Mesenchymal stem cell (in vitro differentiated cells and primary cell): ENCODE data around the gene IL2RG.

Source experiments
- DNase-seq: peaks from one replicate; pipeline ENCODE4 v3.0.0-alpha.2; 2013
- H2AFZ ChIP-seq: one replicate; pipeline ENCODE4 v1.6.1; 2013; ENCODE audit warnings: low read depth, mild to moderate bottlenecking, control low read depth, inconsistent platforms, low read length, moderate library complexity
- H2AK5ac ChIP-seq: 2 replicates; pipeline ENCODE4 v1.6.1; 2013; ENCODE audit warnings: low read length, moderate library complexity, mild to moderate bottlenecking, inconsistent platforms; ENCODE audit not compliant: severe bottlenecking
- H2BK120ac ChIP-seq: one replicate; pipeline ENCODE4 v1.6.1; 2013; ENCODE audit warnings: low read depth, mild to moderate bottlenecking, inconsistent platforms, low read length, moderate library complexity
- H2BK12ac ChIP-seq, 2 experiments: one replicate each; pipeline ENCODE4 v1.6.1; 2013; ENCODE audit warnings: inconsistent platforms in 2 of 2, low read length in 2 of 2, mild to moderate bottlenecking in 2 of 2, moderate library complexity in 2 of 2, control low read depth in 1 of 2
- H2BK15ac ChIP-seq: one replicate; pipeline ENCODE4 v1.6.1; 2013; ENCODE audit warnings: mild to moderate bottlenecking, low read depth, inconsistent platforms; ENCODE audit not compliant: poor library complexity, severe bottlenecking
- H2BK5ac ChIP-seq: 2 replicates; pipeline ENCODE4 v1.6.1; 2013; ENCODE audit warnings: low read depth, mild to moderate bottlenecking, low read length, control low read depth, inconsistent platforms; ENCODE audit not compliant: poor library complexity, severe bottlenecking
- H3K14ac ChIP-seq, 2 experiments: one replicate each; pipeline ENCODE4 v1.6.1; 2013; ENCODE audit warnings: inconsistent platforms in 2 of 2, low read length in 2 of 2, control low read depth in 1 of 2, mild to moderate bottlenecking in 1 of 2, moderate library complexity in 1 of 2
- H3K18ac ChIP-seq, 2 experiments: one replicate each; pipeline ENCODE4 v1.6.1; 2013; ENCODE audit warnings: inconsistent platforms in 2 of 2, low read length in 2 of 2, control low read depth in 1 of 2, low read depth in 1 of 2, mild to moderate bottlenecking in 1 of 2
- H3K23ac ChIP-seq, 2 experiments: one replicate each; pipeline ENCODE4 v1.6.1; 2013; ENCODE audit warnings: inconsistent platforms in 2 of 2, low read length in 2 of 2, mild to moderate bottlenecking in 2 of 2, moderate library complexity in 2 of 2, control low read depth in 1 of 2
- H3K27ac ChIP-seq: 2 replicates; pipeline ENCODE4 v1.5.1; 2013; ENCODE audit warnings: mild to moderate bottlenecking, moderate library complexity, low read length, control low read depth, inconsistent platforms; ENCODE audit not compliant: poor library complexity, severe bottlenecking
- H3K27me3 ChIP-seq, 2 experiments: 2 replicates each; pipeline versions ENCODE4 v1.6.1 to v1.7.0; 2013; ENCODE audit warnings: low read length in 2 of 2, mild to moderate bottlenecking in 2 of 2, moderate library complexity in 2 of 2, control low read depth in 1 of 2, inconsistent platforms in 1 of 2; ENCODE audit not compliant: control insufficient read depth in 1 of 2, insufficient read depth in 1 of 2
- H3K36me3 ChIP-seq, 2 experiments: 2 replicates each; pipeline versions ENCODE4 v1.6.1 to v1.7.0; 2013; ENCODE audit warnings: low read length in 2 of 2, control low read depth in 1 of 2, inconsistent platforms in 1 of 2, low read depth in 1 of 2, mild to moderate bottlenecking in 1 of 2; ENCODE audit not compliant: insufficient read depth in 2 of 2, control insufficient read depth in 1 of 2
- H3K4ac ChIP-seq, 2 experiments: one replicate each; pipeline ENCODE4 v1.6.1; 2013; ENCODE audit warnings: inconsistent platforms in 2 of 2, low read length in 2 of 2, mild to moderate bottlenecking in 2 of 2, moderate library complexity in 2 of 2, control low read depth in 1 of 2, low read depth in 1 of 2
- H3K4me1 ChIP-seq: 2 replicates; pipeline ENCODE4 v1.6.1; 2013; ENCODE audit warnings: low read depth, low read length, control low read depth; ENCODE audit not compliant: control insufficient read depth, insufficient read depth
- H3K4me2 ChIP-seq: 2 replicates; pipeline ENCODE4 v1.6.1; 2013; ENCODE audit warnings: low read length, mild to moderate bottlenecking, inconsistent platforms; ENCODE audit not compliant: poor library complexity, severe bottlenecking
- H3K4me3 ChIP-seq, 2 experiments: 2 replicates each; pipeline versions ENCODE4 v1.5.1 to v1.7.0; 2013; ENCODE audit warnings: low read length in 2 of 2, mild to moderate bottlenecking in 2 of 2, control low read depth in 1 of 2, low read depth in 1 of 2; ENCODE audit not compliant: insufficient read depth in 1 of 2
- H3K79me1 ChIP-seq: replicated peaks from 2 replicates; pipeline ENCODE4 v1.6.1; 2013; ENCODE audit warnings: mild to moderate bottlenecking, control low read depth, low read length, inconsistent platforms; ENCODE audit not compliant: poor library complexity, severe bottlenecking
- H3K9ac ChIP-seq: 2 replicates; pipeline ENCODE4 v1.7.0; 2013; ENCODE audit warnings: mild to moderate bottlenecking, low read length, moderate library complexity
- H3K9me3 ChIP-seq: 2 replicates; pipeline ENCODE4 v1.7.0; 2013; ENCODE audit warnings: mild to moderate bottlenecking, low read length; ENCODE audit not compliant: control insufficient read depth
- H4K8ac ChIP-seq: one replicate; pipeline ENCODE4 v1.6.1; 2013; ENCODE audit warnings: inconsistent platforms, mild to moderate bottlenecking, low read length, moderate library complexity
- H4K91ac ChIP-seq: one replicate; pipeline ENCODE4 v1.6.1; 2013; ENCODE audit warnings: mild to moderate bottlenecking, low read length, inconsistent platforms
- WGBS: methylation state at CpG from one replicate; pipeline ENCODE4 v1.1.7; 2013; ENCODE audit warnings: mixed read lengths; 5-methylcytosine and 5-hydroxymethylcytosine counted together

The IL2RG gene

DNA sequence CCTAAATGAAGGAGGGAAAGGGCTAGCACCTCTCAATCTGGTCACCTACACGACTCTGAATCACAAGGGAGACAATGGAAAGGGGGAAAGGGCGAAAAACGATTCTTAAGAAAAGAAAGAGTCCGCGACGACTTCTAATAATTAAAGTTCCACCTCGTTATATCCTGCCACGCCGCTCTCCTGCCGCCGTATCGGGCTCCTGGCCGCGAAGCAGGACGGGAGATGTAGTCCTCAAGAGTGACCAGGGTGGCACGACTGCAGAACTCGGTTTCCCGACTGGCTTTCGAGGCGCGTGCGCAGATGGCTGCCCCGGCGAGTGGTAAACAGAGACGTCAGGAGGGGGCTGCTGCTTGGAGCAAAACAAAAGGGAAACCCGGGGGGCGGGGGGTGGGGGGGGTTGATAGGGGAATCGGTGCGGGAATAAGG, 15.8 kb downstream of the IL2RG start, which contains the start of gene FOXO4:
Gene FOXO4, plus strand, starts transcription at position 297 of the 426 bp plus-strand sequence. CDS start 678 bp downstream, outside the sequence.
- H3K79me1 ChIP-seq = no peaks in the 10 kb centered on the region
- H3K9me3 ChIP-seq = no peaks in the 10 kb centered on the region
- H2AFZ ChIP-seq = no peak within 1 kb of the TSS
- no peak within 1 kb of the TSS for H3K18ac ChIP-seq
- H2BK15ac ChIP-seq = no peak within 1 kb of the TSS
- no peak within 1 kb of the TSS for H2BK5ac ChIP-seq
- H3K4me2 ChIP-seq = peak within 1 kb of the TSS; percentile 95
- H4K8ac ChIP-seq = peak within 1 kb of the TSS; percentile 4
- no peak within 1 kb of the TSS for H4K91ac ChIP-seq
- peaks cover 6 to 31% of the 10 kb centered on the region in 2 experiments for H3K27me3 ChIP-seq
- no peak within 1 kb of the TSS for H3K23ac ChIP-seq
- no peak within 1 kb of the TSS for H3K14ac ChIP-seq
- H3K4me3 ChIP-seq = peak within 1 kb of the TSS; percentile 59 to 82
- under 1% methylated on average over 12 of the region's 29 CpGs for WGBS
- no peak within 1 kb of the TSS for H2BK120ac ChIP-seq
- no peak within 1 kb of the TSS for H2BK12ac ChIP-seq
- peak within 1 kb of the TSS; percentile 84 for H3K9ac ChIP-seq
- H3K36me3 ChIP-seq = no peaks in the 10 kb centered on the region
- peak; percentile 85 for DNase-seq
- peaks cover 3% of the 10 kb centered on the region for H3K4me1 ChIP-seq
- H2AK5ac ChIP-seq = no peak within 1 kb of the TSS
- H3K4ac ChIP-seq = no peak within 1 kb of the TSS
- H3K27ac ChIP-seq = no peak within 1 kb of the TSS

DNA sequence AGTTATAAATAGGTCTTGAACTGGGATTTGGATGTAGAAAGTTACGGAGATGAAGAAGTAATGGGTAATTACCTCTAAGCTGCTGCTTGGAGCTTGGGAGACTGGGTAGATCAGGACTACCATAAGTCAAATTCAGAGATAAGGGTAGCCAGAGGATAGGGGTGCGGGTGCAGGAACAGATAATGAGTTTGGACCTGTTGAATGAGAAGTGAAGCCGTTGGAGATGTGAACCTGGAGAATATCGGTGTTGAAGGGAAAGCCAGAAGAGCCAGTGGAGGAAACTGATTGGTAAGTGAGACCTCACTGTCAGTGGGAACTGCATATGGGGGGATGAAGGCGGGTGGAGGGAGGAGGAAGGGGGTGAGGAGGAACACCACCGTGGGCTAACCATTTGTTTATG, 16.3 kb downstream of the IL2RG start:
- Histone ChIP-seq H3K9me3 (no peaks in the 10 kb centered on the region), H3K4me3 (peak overlapping the region in 1 of 2 experiments; percentile 82), H2BK5ac (no peak overlapping the region), H3K4me2 (peak overlapping the region; percentile 36), H3K23ac (no peak overlapping the region), H3K14ac (no peak overlapping the region), H4K91ac (no peak overlapping the region), H2BK12ac (no peak overlapping the region), H3K4me1 (peaks cover 3% of the 10 kb centered on the region), H3K18ac (no peak overlapping the region), H2BK120ac (no peak overlapping the region), H2AK5ac (no peak overlapping the region), H2BK15ac (no peak overlapping the region), H2AFZ (no peak overlapping the region), H3K27me3 (peaks cover 5 to 31% of the 10 kb centered on the region in 2 experiments), H3K9ac (peak overlapping the region; percentile 84), H4K8ac (peak overlapping the region; percentile 4), H3K4ac (no peak overlapping the region), H3K79me1 (no peaks in the 10 kb centered on the region), H3K27ac (no peak overlapping the region), H3K36me3 (no peaks in the 10 kb centered on the region)
- WGBS = 39% methylated on average over 3 of the region's 6 CpGs
- no peak for DNase-seq

DNA sequence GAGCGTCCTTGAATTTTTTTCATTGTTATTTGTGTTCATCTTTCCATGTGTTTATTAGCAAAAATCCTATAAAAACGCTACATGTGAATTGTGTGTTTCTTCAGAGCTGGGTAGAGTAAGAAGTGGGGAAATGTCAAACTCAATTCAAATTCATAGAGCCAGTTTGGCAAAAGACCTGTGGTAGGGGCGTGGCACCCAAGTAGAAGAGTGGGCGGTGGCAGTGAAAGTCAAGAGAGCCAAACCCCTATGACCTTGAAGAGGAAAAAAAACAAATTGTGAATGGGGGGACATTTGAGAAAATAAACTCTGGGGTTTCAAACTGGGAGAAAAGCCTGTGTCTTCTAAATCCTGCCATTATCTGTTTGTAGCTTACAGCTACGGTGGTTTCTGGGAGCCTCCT, 20.1 kb downstream of the IL2RG start:
- no peaks in the 10 kb centered on the region for H3K9me3 ChIP-seq
- no peak overlapping the region for H2BK120ac ChIP-seq
- peaks cover 0 to 14% of the 10 kb centered on the region in 2 experiments for H3K27me3 ChIP-seq
- no peaks in the 10 kb centered on the region for H3K79me1 ChIP-seq
- no peak overlapping the region for H2AFZ ChIP-seq
- H3K4me2 ChIP-seq = no peak overlapping the region
- no peak overlapping the region for H4K91ac ChIP-seq
- H3K9ac ChIP-seq = no peak overlapping the region
- H3K36me3 ChIP-seq = no peaks in the 10 kb centered on the region
- H2BK15ac ChIP-seq = no peak overlapping the region
- H3K23ac ChIP-seq = no peak overlapping the region
- no peak overlapping the region for H3K14ac ChIP-seq
- H2BK5ac ChIP-seq = no peak overlapping the region
- no peak overlapping the region for H3K18ac ChIP-seq
- H3K27ac ChIP-seq = no peak overlapping the region
- H3K4me3 ChIP-seq = no peak overlapping the region
- H2AK5ac ChIP-seq = no peak overlapping the region
- 89% methylated on average over 4 of the region's 5 CpGs for WGBS
- H4K8ac ChIP-seq = no peak overlapping the region
- no peak for DNase-seq
- no peak overlapping the region for H2BK12ac ChIP-seq
- H3K4me1 ChIP-seq = no peaks in the 10 kb centered on the region
- H3K4ac ChIP-seq = no peak overlapping the region

DNA sequence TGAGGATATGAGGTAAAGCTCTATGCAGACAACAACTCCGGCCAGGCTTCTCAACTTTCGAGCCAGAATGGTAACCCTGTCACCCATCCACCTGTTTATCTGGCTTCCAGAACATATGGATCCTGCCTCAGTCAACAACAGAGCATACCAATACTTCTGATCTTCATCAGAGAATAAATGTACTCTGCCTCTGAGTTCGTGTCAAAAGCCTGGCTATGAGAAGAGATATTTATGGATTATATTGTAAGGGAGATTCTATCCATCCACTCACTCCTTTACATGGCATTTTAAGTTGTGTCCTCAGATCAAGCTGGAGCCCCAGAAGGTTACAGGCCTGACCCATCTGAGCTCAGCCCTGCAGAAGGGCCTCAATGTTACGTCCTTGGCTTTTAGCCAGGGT, 25.5 kb downstream of the IL2RG start:
- Histone ChIP-seq H2BK120ac (no peak overlapping the region), H3K9me3 (no peaks in the 10 kb centered on the region), H3K23ac (no peak overlapping the region), H3K14ac (no peak overlapping the region), H4K8ac (no peak overlapping the region), H3K4ac (no peak overlapping the region), H3K79me1 (no peaks in the 10 kb centered on the region), H3K9ac (no peak overlapping the region), H2AFZ (no peak overlapping the region), H4K91ac (no peak overlapping the region), H2BK12ac (no peak overlapping the region), H2BK15ac (no peak overlapping the region), H3K27ac (no peak overlapping the region), H3K4me1 (no peaks in the 10 kb centered on the region), H2AK5ac (no peak overlapping the region), H3K4me3 (no peak overlapping the region), H3K27me3 (peaks cover 0 to 18% of the 10 kb centered on the region in 2 experiments), H2BK5ac (no peak overlapping the region), H3K36me3 (no peaks in the 10 kb centered on the region), H3K4me2 (no peak overlapping the region), H3K18ac (no peak overlapping the region)
- no peak for DNase-seq
- 83% methylated on average over 2 of the region's 4 CpGs for WGBS
